Sigmoid colon (tissue), 7 donors: Measurements from ENCODE around the gene ACTC1. TPM values are rescaled to one million over a fixed set of nuclear protein-coding genes. Genes with fewer than 3 reads are reported as not detected.

ENCODE experiments used
- DNase-seq: peaks from one replicate; pipeline ENCODE4 v3.0.0-alpha.2; 2019
- H3K27ac ChIP-seq, 4 donors: fragments of 200-600 bp; sonication (generic); one replicate each; pipeline ENCODE4 v1.5.1; 2016 to 2019; ENCODE audit warnings: mild to moderate bottlenecking in 1 of 4
- H3K27me3 ChIP-seq, 3 donors: fragments of 200-600 bp; sonication (generic); one replicate each; pipeline ENCODE4 v1.5.1; 2019; ENCODE audit warnings: mild to moderate bottlenecking in 1 of 3
- H3K36me3 ChIP-seq, 4 donors: fragments of 200-600 bp; sonication (generic); one replicate each; pipeline ENCODE4 v1.5.1; 2016 to 2019
- H3K4me1 ChIP-seq, 4 donors: fragments of 200-600 bp; sonication (generic); one replicate each; pipeline ENCODE4 v1.5.1; 2017 to 2019
- H3K4me3 ChIP-seq, 4 donors: fragments of 200-600 bp; sonication (generic); one replicate each; pipeline ENCODE4 v1.5.1; 2017 to 2019; ENCODE audit warnings: mild to moderate bottlenecking in 2 of 4, moderate library complexity in 1 of 4
- H3K9me3 ChIP-seq, 4 donors: fragments of 200-600 bp in 3 of 4; sonication (generic) in 3 of 4; one replicate each; pipeline versions ENCODE4 v1.5.1 to v1.6.1; 2013 to 2019
- EP300 ChIP-seq, 4 donors: sonication (generic); formaldehyde crosslinking; IDR thresholded peaks; one replicate each; pipeline ENCODE4 v1.6.1; 2017; ENCODE audit warnings: antibody characterized with exemption in 4 of 4
- POLR2A ChIP-seq, 2 donors: fragments of 450-650 bp; IDR thresholded peaks; one replicate each; pipeline ENCODE4 v1.6.1; 2016; ENCODE audit warnings: antibody characterized with exemption in 2 of 2, mild to moderate bottlenecking in 2 of 2, moderate library complexity in 2 of 2
- POLR2AphosphoS5 ChIP-seq, 4 donors: sonication (generic); formaldehyde crosslinking; IDR thresholded peaks; one replicate each; pipeline ENCODE4 v1.6.1; 2017; ENCODE audit warnings: antibody characterized with exemption in 4 of 4
- WGBS, 2 donors: extraction: QIAGEN DNeasy Blood & Tissue Kit; methylation state at CpG; one replicate each; pipeline ENCODE4 v1.1.7; 2013; 5-methylcytosine and 5-hydroxymethylcytosine counted together
- intact Hi-C: fragments of 100-400 bp; cut with DNase I; formaldehyde crosslinking; loops from one replicate; pipeline ENCODE4 v1.15.1; 2023
- polyA plus RNA-seq, 3 donors: library from polyadenylated mRNA; stranded (reverse); fragments of 200-250 nt; gene quantifications; one replicate each; pipeline ENCODE4 v1.2.3, GENCODE V29; 2013
- total RNA-seq, 4 donors: library from RNA; depleted of rRNA; stranded (reverse); fragments of >200 nt; gene quantifications; one replicate each; pipeline ENCODE4 v1.1.0, GENCODE V29; 2016
- TF ChIP-seq, protein P1 (sequence below), 4 experiments: fragments of 450-650 bp in 3 of 4; fragments of 200-600 bp in 1 of 4; IDR thresholded peaks; one replicate each; pipeline ENCODE4 v1.5.1; 2016 to 2019; ENCODE audit warnings: antibody characterized with exemption in 4 of 4, mild to moderate bottlenecking in 3 of 4, moderate library complexity in 2 of 4
- donor health status: healthy with polysubstance abuse.
- donor health status: Bipolar disorder and iron deficiency.
- donor health status: healthy.

Gene ACTC1
- total and polyA plus RNA-seq, 7 donors = 0.36 to 11.1 (median 1.4) TPM

- Histone ChIP-seq H3K9me3 (no peaks in the 10 kb centered on the region), H3K27me3 (no peaks in the 10 kb centered on the region), H3K27ac (no peak overlapping the region), H3K4me3 (no peak overlapping the region), H3K4me1 (no peaks in the 10 kb centered on the region), H3K36me3 (no peaks in the 10 kb centered on the region)
- WGBS, 2 donors = 82 to 89% methylated on average over 2 of the region's 2 CpGs
- no peak for DNase-seq
- TF ChIP-seq POLR2AphosphoS5 (IDR thresholded peaks at IDR 0.05) (no peak), EP300 (IDR thresholded peaks at IDR 0.05) (no peak), POLR2A (IDR thresholded peaks at IDR 0.05) (no peak)
- TF ChIP-seq, protein P1, sequence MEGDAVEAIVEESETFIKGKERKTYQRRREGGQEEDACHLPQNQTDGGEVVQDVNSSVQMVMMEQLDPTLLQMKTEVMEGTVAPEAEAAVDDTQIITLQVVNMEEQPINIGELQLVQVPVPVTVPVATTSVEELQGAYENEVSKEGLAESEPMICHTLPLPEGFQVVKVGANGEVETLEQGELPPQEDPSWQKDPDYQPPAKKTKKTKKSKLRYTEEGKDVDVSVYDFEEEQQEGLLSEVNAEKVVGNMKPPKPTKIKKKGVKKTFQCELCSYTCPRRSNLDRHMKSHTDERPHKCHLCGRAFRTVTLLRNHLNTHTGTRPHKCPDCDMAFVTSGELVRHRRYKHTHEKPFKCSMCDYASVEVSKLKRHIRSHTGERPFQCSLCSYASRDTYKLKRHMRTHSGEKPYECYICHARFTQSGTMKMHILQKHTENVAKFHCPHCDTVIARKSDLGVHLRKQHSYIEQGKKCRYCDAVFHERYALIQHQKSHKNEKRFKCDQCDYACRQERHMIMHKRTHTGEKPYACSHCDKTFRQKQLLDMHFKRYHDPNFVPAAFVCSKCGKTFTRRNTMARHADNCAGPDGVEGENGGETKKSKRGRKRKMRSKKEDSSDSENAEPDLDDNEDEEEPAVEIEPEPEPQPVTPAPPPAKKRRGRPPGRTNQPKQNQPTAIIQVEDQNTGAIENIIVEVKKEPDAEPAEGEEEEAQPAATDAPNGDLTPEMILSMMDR (IDR thresholded peaks at IDR 0.05) = no peak
- intact Hi-C loops = no loop called here
Measured at GRCh38 chr15:34769711-34770110, 25.6 kb downstream of the ACTC1 start.

- intact Hi-C loops = no loop called here
- Histone ChIP-seq H3K27ac (no peak overlapping the region), H3K36me3 (no peaks in the 10 kb centered on the region), H3K9me3 (no peaks in the 10 kb centered on the region), H3K4me1 (no peaks in the 10 kb centered on the region), H3K27me3 (no peaks in the 10 kb centered on the region), H3K4me3 (no peak overlapping the region)
- no peak for DNase-seq
- no peak for TF ChIP-seq EP300 (IDR thresholded peaks at IDR 0.05)
- TF ChIP-seq POLR2AphosphoS5 (IDR thresholded peaks at IDR 0.05) = no peak
- TF ChIP-seq, protein P1 (IDR thresholded peaks at IDR 0.05) = no peak
- TF ChIP-seq POLR2A (IDR thresholded peaks at IDR 0.05) = no peak
Measured at GRCh38 chr15:34768530-34768929, 26.8 kb downstream of the ACTC1 start.

DNA sequence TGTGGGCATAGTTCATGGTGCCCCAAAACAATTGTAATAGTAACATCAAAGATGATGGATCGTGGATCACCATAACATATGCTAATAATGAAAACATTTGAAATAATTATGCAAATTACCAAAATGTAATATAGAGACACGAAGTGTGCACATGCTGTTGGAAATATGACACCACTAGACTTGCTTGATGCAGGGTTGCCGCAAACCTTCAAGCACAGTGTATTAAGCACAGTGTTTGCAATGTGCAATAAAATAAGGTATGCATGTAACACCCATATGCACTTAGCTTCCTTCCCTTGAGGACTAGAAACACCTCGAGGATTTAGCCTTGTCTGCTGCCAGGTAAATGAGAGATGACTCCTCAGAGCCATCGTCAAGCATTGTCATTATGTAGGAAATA lies 29.6 kb downstream of the ACTC1 start:
- no peak for DNase-seq
- WGBS, 2 donors = 44 to 73% methylated on average over 5 of the region's 5 CpGs
- intact Hi-C loops = no loop called here
- Histone ChIP-seq H3K9me3 (no peaks in the 10 kb centered on the region), H3K4me3 (no peak overlapping the region), H3K36me3 (no peaks in the 10 kb centered on the region), H3K4me1 (no peaks in the 10 kb centered on the region), H3K27me3 (no peaks in the 10 kb centered on the region), H3K27ac (no peak overlapping the region)
- no peak for TF ChIP-seq POLR2AphosphoS5 (IDR thresholded peaks at IDR 0.05)
- TF ChIP-seq POLR2A (IDR thresholded peaks at IDR 0.05) = no peak
- TF ChIP-seq, protein P1 (IDR thresholded peaks at IDR 0.05) = no peak
- TF ChIP-seq EP300 (IDR thresholded peaks at IDR 0.05) = no peak

- no peak for TF ChIP-seq POLR2AphosphoS5 (IDR thresholded peaks at IDR 0.05)
- TF ChIP-seq EP300 (IDR thresholded peaks at IDR 0.05) = no peak
- TF ChIP-seq, protein P1 (IDR thresholded peaks at IDR 0.05) = no peak
- no peak for TF ChIP-seq POLR2A (IDR thresholded peaks at IDR 0.05)
- H3K27ac ChIP-seq = no peak overlapping the region
- WGBS, 2 donors = 53 to 62% methylated on average over 3 of the region's 3 CpGs
- H3K4me1 ChIP-seq = no peaks in the 10 kb centered on the region
- no peak overlapping the region for H3K4me3 ChIP-seq
- peaks cover 0 to 15% (median 7%) of the 10 kb centered on the region in 3 donors for H3K27me3 ChIP-seq
- no peaks in the 10 kb centered on the region for H3K9me3 ChIP-seq
- no peaks in the 10 kb centered on the region for H3K36me3 ChIP-seq
- DNase-seq = no peak
- intact Hi-C loops = no loop called here
Measured at GRCh38 chr15:34760909-34761308, 34.4 kb downstream of the ACTC1 start.

DNA sequence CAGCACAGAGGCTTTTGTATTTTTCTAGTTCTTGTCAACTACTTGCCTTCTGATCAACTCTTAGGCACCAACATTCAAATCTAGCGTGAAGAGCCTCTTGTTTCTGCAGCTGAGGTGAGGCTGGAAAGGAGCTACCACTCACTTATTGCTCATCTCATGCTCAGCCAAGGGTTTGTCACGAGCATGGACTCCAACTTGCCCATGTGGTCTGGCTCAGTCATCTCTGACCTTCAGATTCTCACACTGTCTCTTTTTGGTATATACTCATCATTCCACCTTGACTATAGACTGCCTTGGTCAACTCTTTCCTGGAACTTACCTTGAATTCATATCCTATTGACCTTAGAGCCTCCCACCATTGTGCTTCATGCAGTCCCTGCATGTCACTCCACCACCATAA lies 35.4 kb downstream of the ACTC1 start:
- H3K36me3 ChIP-seq = no peaks in the 10 kb centered on the region
- intact Hi-C loops = no loop called here
- peaks cover 6 to 24% (median 16%) of the 10 kb centered on the region in 3 donors for H3K27me3 ChIP-seq
- no peak for DNase-seq
- 49 to 61% methylated on average over 2 of the region's 2 CpGs for WGBS, 2 donors
- no peak overlapping the region for H3K4me3 ChIP-seq
- H3K27ac ChIP-seq = no peak overlapping the region
- TF ChIP-seq POLR2A (IDR thresholded peaks at IDR 0.05) (no peak), EP300 (IDR thresholded peaks at IDR 0.05) (no peak), POLR2AphosphoS5 (IDR thresholded peaks at IDR 0.05) (no peak)
- TF ChIP-seq, protein P1 (IDR thresholded peaks at IDR 0.05) = no peak
- H3K9me3 ChIP-seq = no peaks in the 10 kb centered on the region
- peaks cover 0 to 3% (median 2%) of the 10 kb centered on the region in 4 donors for H3K4me1 ChIP-seq
